GM19452 (cell line): ENCODE measurements around the gene DLG2.

Source experiments
- ATAC-seq: cut with Tn5 transposase; IDR thresholded peaks from one replicate; pipeline ENCODE4 v1.9.1; 2021; ENCODE audit not compliant: unreplicated experiment

The DLG2 gene

DNA sequence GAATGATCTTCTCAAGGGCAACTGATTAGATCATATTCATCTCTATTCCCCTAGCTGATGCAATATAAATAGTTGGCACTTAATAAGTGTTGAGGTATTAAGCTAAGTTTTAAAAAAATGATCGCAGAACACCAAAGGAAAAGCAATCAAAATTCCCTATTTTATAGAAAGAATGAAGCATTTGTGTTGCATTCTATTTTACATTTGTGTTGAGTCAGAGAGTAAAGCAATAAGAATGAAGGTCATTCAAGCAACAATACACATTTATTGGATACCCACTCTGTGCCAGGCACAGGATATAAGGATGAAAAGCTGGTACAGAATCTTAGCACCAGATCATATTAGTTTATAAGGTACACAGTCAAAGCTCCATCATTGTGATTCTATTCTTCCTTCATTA lies 1654.6 kb downstream of the DLG2 start:
- ATAC-seq, result no peak

DNA sequence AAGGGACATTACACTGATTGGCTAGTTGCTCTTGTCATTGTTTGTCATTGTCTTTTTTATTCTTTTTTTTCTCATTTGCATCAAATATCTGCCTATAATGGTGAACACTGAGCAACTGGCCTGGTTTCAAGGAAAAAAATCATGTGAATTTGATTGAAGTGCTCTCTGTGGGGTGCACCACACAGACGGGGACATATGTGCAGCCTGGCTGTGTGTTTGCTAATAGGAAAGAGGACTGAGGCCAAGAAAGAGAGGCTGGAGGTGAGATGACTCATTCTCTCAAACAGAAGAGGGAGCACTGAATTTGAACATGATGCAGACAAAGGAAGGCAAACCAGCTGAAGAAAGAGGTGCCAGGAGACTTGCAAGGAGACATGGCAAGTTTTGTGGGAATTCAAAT lies 1656.1 kb downstream of the DLG2 start:
- no peak for ATAC-seq

DNA sequence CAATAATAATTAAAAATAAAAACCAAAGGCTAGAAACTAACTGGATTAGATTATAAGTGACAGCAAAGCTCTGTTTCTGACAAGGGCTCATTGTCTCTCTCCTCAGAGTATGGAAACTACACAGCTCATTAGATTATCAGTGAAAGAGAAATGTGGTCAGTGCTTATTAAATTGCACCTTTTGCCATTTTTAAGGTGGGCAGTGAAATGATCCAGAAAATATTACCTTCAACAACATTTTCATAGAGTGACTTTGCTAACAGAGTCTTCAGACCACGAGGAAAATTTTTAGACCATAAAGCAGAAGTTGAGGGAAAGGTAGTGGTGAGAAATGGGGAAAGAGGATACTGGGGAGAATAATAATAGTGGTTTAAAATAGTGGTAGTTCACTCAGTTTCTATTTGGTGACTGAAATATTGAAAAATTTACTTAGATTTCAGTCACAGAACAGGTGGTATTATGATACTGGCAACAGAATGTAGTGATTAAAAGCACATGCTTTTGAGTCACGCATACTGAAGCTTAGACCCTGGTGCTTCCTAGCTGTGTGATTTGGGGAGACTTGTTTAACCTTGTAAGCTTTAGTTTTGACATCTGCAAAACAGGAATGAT lies 1657.0 kb downstream of the DLG2 start:
- peak; percentile 78 for ATAC-seq

DNA sequence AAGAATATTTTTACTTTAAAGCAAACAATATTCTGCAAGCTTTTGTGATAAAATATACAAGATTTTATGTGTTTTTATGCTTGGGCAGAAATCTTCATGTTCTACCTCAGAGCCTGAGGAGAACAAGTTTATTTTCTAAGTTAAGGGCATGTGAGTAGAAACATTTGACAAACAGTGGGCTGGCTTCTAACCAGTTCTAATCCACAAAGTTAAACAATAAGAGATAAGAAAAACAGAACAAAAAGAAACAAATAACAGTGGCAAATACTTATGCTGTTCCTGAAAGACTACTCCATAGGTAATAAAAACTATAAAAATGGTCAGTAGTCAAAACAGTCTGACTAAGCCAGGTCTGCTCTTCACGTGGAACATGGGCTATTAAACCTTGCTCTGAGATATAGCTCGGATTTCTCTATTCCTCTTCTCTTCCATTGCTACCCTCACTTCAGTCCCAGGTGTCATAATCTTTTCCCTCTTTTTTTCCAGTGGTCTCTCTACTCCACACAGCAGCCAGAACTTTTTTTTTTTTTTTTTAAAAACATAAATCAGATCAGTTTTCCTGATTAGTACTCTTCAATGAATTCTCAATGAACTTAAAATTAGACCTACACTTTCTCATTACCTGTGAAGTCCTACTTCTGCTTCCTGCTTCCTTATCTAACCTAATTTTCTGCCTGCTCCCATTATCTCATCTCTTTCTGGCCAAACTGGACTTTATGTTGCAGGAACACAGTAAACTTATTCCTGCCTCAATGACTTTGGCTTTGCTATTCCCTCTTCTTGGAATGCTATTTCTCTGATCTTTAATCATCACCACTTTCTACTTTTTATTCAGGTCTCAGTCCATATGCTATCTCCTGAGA lies 1669.9 kb downstream of the DLG2 start:
- no peak for ATAC-seq

DNA sequence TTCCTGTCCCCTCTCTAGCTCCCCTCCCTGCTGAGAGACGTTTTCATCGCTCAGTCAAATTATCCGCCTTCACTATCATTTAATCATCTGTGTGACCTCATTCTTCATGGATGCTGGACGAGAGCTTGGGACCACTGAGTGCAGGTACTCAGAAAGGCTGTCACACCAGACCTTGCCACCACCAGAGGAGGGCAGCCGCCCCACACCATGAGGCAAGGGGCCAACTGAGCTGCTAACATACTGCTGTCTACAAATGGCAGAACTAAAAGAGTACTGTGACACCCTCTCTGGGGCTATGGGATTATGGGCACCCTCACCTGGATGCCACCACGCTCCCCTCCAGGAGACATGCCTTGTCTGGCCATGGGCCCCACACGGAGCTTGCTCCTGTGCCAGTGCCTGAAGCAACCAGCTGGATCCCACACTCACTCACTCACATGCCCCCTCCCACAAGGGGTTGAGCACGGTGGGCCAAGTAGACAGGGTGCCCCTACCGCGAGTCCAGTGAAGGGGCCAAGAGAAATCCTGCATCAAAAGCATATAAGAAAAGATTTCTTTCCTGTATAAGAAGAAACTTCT lies 1670.9 kb downstream of the DLG2 start:
- no peak for ATAC-seq

DNA sequence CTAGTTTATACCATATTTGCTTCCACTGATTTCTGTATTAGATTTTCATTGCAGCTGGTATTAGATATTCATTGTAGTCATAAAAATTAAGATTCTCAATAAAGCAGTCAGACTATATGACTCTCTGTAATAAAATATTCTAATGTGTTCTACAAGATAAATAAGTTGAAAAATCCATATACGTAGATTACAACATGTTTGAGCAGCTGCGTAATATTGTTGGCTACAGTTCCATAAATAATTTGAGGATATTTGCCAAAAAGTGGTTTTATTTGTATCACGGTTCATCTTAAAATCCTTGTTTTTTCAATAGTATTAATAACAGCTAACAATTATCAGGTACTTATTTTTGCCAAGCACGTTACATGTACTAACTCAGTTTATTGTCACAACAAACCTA lies 1672.4 kb downstream of the DLG2 start:
- ATAC-seq, result no peak

DNA sequence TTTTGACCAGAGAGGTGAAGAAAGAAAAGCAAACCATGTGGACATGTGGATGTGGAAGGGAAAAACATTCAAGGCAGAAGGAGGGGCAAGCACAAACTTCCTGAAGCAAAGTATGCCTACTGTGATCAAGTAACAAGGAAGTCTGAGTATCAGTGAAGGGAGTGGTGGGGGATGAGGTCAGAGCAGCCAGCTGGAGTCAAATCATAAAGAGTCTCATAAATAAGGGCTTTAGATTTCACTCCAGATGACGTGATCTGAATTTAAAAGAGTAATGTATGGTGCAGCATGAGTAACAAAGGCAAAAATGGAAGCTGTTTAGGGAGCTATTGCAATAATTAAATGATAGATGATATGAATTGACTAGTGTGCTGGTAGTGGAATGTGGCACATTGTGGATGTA lies 1675.6 kb downstream of the DLG2 start:
- no peak for ATAC-seq

DNA sequence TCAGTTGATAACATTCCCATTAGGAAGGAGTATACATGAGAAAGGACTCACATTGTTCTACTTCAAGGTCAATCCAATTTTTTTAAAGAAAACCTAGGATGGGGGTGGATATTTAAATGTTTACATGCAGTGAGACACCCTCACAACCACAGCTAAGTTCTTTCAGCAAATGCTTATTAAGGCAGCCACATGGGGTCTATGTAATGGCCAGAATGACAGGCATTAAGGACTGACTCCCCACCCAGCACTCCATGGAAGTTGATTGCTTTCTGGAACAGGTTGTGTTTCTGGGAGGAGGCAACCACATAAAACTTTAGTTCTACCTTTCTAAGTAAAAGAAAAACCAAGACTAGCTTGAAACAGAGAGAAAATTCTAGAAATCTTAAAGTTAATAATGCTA lies 1678.9 kb downstream of the DLG2 start:
- ATAC-seq, result no peak

DNA sequence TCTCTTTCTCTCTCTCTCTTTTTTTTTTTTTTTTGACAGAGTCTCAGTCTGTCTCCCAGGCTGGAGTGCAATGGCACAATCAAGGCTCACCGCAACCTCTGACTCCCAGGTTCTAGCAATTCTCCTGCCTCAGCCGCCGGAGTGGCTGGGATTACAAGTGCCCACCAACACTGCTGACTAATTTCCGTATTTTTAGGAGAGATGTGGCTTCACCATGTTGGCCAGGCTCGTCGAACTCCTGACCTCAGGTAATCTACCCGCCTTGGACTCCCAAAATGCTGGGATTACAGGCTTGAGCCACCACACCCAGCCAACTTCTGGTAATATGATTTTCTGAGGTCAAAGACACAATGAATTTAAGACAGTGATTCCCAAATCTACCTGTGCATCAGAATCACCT lies 1681.2 kb downstream of the DLG2 start:
- ATAC-seq, result no peak

DNA sequence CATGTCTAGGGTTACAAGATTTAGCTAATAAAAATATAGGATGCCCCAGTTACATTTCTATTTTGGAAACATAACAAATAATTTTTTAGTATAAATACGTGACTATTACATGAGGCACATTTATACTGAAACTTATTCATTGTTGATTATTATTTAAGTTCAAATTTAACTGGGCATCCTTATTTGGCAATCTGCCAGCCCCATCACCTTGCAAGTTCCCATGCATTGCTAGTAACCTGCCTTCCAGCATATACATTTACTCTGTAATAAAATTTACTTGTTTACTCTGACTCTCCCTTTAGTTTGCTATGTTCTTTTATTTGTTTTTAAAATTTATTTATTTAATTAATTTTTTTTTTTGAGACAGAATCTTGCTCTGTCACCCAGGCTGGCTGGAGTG lies 1686.1 kb downstream of the DLG2 start:
- no peak for ATAC-seq

DNA sequence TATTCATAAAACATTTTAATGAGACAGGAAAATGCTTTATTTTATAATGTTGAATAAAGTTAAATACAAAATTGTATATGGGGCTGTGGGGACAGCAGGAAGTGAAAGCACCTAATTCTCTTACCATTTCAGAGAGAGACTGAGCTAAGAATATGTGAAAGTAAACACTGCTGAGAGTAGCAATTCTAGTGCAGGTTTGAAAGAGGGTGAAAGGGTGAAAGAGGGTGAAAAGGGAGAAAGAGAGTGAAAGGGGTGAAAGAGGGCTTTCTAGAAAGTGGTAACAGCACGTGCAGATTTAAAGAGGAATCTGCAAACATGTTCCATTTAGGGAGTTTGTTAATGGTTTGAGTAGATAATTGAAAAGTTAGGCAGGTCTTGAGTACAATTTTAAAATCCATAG lies 1689.0 kb downstream of the DLG2 start:
- ATAC-seq, result no peak

DNA sequence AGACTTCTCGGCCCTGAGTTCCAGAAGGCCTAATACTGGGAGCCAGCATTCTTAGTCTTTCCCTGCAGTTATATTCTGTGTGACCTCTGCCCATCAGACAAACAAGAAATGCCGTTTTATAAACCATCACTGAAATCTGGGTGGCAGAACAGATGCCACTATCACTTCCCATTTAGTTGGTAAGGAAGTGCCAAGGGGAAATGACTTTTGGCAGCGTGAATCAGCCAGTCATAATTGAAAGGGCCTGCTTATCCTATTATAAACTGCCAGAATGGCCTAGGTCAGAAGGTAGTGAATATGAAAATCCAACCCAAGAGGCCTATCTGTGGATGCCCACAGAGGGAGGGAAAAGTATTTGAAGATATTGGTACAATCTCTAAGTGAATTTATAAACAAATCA lies 1694.1 kb downstream of the DLG2 start:
- no peak for ATAC-seq

DNA sequence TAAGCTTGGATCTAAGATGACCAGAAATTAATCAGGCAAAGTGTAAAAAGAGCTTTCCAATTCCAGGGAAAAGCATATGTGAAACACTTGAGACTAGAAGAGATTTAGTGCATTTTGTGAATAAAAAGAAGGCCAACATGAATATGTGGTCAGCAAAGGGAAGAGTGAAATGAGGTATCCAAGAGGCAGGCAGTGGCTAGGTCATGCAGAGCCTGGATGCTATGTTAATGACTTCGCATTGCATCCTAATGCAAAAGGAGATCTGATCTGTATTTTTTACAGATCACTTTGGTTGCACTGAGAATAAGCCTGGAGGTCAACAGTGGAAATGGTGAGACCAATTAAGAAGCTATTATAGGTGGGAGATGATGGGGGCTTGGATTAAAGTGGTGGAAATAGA lies 1699.7 kb downstream of the DLG2 start:
- ATAC-seq, result no peak

DNA sequence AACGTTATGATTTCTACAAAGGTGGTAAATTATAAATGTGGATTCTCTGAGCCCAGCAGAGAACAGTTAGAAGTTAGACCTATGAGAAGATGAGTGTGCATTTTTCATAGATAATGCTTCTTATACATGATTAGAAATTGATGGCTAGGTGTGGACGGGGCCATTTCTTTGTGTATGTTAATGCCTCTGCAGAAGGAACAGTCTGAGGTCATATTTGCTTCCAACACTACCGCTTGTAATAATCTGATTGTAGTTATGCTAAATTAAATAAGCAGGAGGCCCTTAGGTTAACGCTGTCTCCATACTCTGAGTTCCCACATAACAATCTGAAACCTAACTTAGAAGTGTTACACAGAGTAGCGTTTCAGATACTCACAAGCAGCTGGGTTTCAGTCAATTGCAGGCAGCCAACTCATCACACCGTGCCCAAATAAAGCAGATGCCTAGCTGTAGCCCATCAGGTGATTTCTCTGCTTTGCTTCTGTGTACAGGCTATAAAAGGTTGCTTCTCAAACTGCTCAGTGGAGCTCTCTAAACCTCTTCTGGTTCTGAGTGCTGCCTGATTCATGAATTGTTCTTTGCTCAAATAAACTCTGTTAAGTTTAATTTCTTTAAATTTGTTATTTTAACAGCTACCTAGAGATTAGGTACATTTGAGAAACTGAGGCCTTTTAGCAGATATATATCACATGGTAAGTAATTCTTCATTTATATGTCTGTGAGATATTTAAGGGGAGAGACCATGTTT lies 1702.2 kb downstream of the DLG2 start:
- no peak for ATAC-seq

DNA sequence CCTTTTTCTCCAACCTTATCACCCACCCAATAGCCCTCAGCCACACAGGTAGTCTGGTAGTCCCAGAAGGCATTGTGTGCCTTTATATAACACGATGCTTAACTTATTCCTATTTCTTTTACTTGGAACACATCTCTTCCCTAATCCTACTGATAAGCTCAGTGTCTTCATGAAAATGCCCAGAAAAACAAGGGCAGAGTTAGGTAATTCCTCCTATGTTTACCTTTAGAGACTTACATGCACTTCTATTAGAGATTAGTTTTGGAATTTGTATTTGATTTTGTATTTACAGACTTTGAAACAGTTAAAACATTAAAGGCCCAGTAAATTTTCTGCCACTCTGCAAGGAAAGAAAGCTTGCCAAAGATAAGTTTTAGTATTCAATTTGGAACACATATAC lies 1703.2 kb downstream of the DLG2 start:
- no peak for ATAC-seq

DNA sequence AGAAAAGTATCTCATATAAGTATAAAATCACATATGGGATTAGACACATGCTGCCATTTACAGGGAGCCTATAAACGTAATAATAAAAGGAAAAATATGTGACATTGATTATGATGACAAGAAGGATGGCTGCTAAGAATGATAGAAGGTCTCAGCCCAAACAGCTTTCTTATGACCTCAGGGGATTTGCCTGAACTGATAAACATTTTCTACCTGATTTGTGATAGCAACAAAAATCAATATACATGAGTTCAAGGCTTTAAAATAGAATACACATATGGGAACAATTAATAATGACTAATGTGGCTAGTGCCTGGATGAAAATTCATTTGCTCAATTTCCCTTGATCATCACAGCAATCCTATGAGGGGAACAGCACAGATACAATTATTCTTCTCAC lies 1704.2 kb downstream of the DLG2 start:
- no peak for ATAC-seq

DNA sequence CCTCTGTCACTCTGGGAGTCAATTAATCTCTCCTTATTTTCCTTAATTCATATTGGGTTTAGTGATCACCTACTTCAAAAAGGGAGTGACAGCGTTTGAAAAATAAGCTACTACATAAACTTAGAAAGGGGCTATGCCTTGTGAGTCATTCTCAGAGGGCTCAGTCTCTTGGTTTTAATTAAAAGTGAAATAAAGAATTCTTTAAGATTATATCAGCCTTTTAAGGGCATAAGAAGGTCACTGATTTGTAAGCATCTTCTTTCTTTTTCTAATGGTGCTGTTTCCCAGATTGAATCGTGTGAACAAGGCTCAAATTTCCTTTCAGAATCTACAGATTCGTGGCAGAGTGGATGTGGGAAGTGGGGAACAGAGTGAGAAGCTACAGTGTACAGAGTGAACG lies 1704.8 kb downstream of the DLG2 start:
- ATAC-seq, result no peak

DNA sequence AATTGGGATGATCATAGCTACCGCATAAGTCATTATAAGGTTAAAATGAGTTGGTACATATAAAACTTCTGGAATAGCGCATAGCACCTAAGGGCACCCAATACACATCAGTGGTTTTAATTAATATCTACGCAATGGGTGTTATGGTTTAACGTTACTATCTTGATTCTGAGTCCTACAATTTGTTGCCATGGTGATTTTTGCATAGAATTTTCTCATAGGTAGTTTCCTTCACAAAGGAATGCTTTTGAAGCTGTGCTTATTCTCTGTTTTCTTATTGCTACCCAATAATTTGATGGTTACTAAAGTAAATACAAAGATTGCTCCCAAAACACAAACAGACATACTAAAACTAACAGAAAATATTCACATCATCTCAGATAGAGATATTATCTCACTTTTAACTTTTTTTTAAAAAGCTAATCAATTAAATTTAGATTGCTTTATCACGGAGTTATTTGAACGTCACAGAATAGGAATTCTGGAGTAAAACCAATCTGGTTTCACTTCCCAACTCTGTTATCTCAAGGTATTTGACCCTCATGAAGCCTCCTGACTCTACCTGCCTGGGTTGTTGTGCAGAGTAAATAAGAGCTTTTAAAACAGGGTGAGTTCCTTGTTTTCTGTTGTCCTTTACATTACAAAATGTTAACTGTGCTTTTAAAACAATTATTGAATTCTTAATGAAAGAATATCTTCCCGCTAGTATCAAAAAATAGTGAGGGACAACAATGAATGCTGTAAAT lies 1705.5 kb downstream of the DLG2 start:
- no peak for ATAC-seq

DNA sequence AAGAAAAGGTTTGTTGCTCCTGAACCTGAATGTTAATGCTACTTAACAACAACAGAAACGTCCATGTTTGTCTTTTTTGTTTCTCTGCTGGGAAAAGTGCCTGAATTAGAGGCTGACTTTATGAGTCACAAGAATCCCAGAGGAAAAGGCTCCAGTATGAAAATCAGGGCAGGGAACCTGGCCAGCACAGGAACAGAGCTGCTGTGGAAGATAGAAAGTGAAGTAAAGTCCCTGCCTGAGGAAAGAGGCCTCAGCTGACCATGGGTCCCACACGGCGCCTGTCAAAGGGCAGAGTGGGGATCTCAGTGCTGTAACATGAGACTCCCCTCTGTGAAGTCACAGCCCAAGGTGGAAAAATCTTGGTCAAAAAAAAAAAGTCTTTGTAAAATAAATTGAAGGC lies 1708.7 kb downstream of the DLG2 start:
- ATAC-seq, result no peak

DNA sequence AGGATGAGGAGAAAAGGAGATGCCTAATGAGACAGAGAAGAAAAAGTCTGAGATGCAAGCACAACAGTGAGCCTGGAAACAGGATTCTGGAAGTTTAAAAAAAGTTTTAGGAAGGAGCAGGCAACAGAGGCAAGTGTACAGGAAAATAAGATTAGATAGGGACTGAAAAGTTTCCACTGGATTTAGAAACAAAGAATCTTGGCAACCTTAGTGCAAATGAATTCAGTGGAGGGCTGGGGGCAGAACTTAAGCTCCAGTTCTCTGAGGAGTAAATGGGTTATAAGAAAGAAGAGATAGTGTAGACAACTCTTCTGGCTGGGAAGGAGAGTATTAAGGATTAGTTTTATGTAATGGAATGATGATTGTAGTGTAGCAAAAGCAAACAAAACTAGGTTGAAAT lies 1712.1 kb downstream of the DLG2 start:
- ATAC-seq, result no peak
